Loucy (cell line): ENCODE measurements around the gene CHMP3.

Experiments
- EZH2phosphoT487 ChIP-seq: fragments of 200-600 bp; IDR thresholded peaks from 2 replicates; pipeline ENCODE4 v1.6.1; 2018; ENCODE audit warnings: antibody characterized with exemption, mild to moderate bottlenecking, moderate library complexity, borderline replicate concordance
- TF ChIP-seq, protein P1 (sequence below): fragments of 200-600 bp; sonication (generic); conservative IDR thresholded peaks from 2 replicates; pipeline ENCODE4 v1.5.1; 2014; ENCODE audit warnings: mild to moderate bottlenecking, antibody characterized with exemption, low read length

DNA sequence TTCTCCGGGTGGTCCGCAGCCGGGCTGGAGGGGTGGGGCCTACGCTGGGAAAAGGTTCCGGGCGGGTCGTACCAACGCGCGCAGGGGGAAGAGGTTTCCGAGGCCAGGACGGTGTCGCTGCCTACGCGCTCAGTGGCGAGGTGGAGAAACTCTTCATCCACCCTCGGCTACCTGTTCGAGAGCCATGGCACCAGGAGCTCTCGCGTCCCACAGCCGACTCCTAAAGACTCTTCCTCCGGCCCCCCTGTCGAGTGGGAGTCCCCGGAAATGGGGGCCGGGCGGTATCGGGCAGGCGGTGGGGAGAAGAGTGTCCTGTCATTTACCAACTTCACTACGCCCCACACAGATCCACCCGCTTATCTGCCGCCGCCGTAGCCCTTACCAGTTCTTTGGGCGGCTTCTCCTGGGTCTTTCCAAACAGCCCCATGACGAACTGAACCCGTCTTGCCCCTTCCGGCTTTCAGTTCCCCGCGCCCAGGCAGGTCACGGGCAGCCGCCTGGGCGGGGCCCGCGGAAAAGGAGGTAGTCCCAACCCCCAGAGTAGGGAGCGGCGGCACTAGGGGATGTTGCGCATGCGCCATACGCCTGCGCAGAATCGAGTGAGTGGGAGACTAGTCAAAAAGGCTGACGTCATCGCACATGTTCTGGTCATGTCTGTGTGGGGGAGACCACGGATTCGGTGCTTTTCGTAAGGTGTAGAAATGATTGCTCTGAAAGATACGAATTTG lies at the start of gene CHMP3:
- TF ChIP-seq, protein P1, sequence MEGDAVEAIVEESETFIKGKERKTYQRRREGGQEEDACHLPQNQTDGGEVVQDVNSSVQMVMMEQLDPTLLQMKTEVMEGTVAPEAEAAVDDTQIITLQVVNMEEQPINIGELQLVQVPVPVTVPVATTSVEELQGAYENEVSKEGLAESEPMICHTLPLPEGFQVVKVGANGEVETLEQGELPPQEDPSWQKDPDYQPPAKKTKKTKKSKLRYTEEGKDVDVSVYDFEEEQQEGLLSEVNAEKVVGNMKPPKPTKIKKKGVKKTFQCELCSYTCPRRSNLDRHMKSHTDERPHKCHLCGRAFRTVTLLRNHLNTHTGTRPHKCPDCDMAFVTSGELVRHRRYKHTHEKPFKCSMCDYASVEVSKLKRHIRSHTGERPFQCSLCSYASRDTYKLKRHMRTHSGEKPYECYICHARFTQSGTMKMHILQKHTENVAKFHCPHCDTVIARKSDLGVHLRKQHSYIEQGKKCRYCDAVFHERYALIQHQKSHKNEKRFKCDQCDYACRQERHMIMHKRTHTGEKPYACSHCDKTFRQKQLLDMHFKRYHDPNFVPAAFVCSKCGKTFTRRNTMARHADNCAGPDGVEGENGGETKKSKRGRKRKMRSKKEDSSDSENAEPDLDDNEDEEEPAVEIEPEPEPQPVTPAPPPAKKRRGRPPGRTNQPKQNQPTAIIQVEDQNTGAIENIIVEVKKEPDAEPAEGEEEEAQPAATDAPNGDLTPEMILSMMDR = no peak
- TF ChIP-seq EZH2phosphoT487 = no peak
